GM12878 (cell line): ENCODE measurements around the gene CHMP3.

ENCODE experiments used
- BRCA1 ChIP-seq: IDR thresholded peaks from 2 replicates; pipeline ENCODE4 v1.6.1; 2011; ENCODE audit warnings: low read depth, low read length, improper control_type of control experiment
- CHD2 ChIP-seq: IDR thresholded peaks from 2 replicates; pipeline ENCODE4 v1.6.1; 2011; ENCODE audit warnings: low read depth, low read length, improper control_type of control experiment, borderline replicate concordance
- FOS ChIP-seq: IDR thresholded peaks from 3 replicates; pipeline ENCODE4 v1.6.1; 2011; ENCODE audit warnings: borderline replicate concordance; ENCODE audit not compliant: insufficient read length; ENCODE audit errors: extremely low read depth
- TF ChIP-seq, protein P1 (sequence below): IDR thresholded peaks from 2 replicates; pipeline ENCODE4 v1.6.1; 2012; ENCODE audit warnings: low read depth, low read length, improper control_type of control experiment

GRCh38 chr2:86489542-86489941 lies 73.7 kb downstream of the CHMP3 start:
- no peak for TF ChIP-seq CHD2
- no peak for TF ChIP-seq BRCA1
- TF ChIP-seq, protein P1, sequence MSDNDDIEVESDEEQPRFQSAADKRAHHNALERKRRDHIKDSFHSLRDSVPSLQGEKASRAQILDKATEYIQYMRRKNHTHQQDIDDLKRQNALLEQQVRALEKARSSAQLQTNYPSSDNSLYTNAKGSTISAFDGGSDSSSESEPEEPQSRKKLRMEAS: no peak
- TF ChIP-seq FOS: no peak
